Measurements from ENCODE around the gene TDRD9.
"Not testable (repeated sequence)": the region's sequence is repeated elsewhere in the genome, so short reads cannot be mapped to it uniquely, and the experiment has no call there.

Gene TDRD9

GRCh38 chr14:103928011-103928890 lies at the start of gene TDRD9:
Gene TDRD9 (plus strand): TSS chr14:103928456. CDS start chr14:103928510, 54 bp downstream.
- no peak for DNase-seq (ENCODE audit: low spot score)

DNA sequence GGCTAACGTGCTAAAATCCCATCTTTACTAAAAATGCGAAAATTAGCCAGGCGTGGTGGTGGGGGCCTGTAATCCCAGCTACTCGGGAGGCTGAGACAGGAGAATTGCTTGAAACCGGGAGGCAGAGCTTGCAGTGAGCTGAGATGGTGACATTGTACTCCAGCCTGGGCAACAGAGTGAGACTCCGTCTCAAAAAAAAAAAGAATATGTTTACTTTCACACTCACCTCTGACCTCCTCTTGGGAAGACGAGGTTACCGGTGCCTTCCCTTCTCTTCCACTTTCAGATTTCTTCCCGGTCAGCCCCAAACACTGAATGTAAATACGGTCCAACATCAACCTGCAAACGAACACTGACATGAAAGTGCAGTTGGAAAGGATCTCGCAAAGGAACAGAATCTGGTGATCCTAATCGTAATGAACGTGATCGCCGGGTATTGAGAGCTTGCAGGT lies 49.1 kb upstream of the TDRD9 start:
- DNase-seq (ENCODE audit: low spot score) = no peak

DNA sequence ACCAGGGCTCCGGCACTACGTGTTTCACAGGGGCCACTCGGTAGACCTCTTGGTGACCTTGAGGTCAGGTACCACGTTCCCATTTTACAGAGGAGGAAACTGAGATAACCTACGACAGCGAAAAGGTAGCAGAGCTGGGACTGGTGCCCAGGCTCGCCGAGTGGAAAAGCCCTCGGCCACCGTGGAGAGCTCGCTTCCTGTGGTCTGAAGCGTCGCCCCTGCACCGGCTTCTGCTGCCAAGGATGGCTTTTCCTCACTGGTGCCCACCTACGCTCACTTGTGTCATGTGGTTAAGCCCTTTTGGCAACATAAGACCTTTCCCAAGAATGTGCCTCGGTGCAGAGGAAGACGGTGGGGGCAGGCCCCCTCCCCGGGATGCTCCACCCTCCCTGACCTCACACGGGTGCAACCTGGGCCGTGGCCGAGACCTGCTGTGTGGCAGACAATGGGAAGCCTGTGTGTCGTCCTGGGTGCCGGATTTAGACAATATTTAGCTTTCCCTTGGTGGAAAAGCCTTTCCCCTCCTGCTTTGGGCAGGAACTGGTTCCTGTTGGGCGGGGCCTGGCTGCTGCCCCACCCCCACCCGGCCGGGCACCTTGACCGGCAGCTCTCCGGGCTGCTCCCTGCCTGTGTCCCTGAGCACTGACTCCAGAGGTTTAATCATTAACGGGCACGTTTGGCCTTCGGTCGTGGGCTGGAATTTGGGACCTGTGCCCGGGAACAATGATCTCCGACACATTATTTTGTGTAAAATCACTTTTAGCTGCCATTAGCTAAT lies 48.5 kb upstream of the TDRD9 start:
- DNase-seq (ENCODE audit: low spot score) = no peak

DNA sequence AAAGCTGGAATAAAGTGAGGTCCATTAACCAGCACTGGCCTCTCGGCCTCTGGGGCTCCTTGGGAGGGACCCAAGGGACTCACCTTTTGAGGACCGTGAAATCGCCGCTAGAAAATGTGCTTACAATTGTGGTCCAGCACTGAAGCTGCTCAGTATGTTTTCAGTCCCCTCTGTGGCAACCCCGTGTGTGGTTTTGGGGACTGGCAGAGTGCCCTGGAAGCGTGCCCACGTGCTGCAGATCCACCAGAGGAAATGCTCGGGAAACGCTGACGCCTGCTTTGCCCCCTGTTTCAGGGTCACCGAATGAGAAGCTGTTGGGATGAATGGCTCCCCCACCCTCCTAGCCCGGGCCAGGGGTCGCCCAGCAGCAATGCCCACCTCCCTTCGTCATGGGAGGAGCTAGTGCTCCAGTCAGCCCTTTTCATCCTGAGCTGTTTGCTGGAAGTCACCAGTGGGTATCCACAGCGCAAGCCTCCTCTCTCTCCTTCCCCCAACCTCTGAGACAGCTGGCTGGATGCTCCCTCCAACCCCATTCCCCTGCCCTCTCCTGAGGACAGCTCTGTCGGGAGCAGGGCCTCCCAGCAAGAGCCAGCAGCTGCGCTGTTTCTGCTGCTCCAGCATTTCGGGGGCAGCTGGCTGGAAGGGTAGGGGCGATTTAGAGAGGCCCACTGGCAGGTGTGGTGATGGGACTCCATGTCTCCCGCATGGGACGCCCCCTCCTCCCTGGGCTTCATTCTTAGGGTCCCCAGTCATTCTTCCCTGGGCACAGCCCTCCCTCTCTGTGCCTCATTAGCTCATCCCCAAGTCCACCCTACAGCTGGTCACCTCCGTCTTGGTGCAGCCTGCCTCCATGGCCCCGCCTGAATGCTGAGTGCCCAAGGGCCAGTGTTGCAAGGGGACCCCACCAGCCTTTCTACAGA lies 47.6 kb upstream of the TDRD9 start:
- DNase-seq (ENCODE audit: low spot score) = no peak

DNA sequence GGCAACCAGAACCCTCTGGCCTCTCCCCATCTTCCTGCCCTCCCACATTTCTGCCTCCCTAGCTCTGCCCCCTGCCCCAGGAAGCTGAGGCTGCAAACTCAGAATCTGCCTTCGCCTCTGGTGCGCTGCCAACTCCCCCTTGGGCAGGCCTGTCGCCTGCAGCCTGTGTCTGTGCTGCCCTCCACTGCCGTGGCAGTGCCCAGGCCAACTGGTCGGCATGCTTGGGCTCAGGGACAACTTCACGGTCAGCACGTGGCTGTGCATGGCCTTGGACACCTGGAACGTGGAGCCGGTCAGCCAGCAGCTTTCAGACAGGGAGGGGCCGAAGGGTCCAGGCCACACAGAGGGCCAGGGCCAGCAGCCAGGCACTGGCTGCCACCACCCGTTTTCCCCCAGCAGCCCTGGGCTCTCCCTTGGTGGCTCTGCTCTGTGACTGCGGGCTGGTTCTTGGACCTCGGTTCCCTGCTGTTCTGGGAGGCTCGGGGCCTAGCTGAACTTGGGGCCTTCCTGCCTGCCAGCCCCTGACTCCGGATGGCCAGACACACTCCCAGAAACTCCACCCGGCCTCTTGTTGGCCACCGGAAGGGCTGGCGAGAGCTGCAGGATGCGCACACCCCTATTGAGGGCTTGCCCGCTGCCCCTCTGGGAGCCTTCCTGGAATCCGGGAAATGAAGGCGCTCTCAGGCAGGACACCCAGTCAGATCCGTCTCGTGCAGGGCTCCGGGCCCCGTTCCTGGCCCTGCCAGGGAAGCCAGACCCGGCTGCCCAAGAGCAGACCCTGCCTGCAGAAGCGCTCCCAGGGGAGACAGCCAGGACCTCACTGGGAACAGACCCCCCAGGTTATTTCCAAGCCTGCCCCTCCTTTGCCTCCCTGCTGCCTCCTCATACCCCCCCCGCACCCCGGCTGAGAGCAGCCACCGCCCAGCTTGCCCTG lies 46.7 kb upstream of the TDRD9 start:
- DNase-seq (ENCODE audit: low spot score) = no peak

DNA sequence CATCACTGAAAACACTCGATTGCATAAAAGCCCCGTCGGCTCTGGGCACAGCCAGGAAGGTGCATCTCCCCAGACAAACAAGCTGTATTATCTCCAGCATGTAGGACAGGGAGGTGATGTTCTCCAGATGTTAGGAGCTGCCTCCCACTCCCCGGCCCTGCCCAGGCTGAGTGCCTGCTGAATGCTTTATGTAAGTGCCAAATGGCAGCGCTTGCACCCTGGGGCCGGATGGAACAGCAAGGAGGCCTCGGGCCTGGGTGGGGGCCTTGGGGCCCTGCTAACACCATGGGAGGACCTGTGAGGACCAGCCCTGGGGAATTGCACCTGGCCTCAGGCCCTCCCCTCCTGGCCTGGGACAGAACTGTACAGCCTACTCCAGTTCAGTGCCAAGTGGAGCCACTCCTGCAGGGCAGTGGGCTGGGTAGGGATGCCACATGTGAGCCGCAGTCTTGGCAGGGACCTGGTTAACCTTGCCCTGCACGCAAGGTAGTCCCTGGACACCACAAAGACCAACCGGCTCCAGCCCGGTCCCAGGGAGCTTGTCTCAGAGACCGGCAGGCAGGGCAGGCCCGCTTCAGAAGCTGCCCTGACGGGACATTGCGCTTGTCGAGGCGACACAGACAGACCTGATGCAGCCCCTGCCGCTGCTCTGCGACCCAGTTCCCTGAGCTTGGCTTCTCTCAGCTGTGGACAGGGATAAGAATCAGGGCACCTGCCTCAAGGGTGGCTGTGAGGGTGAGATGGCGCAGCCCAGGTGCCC lies 45.6 kb upstream of the TDRD9 start:
- no peak for DNase-seq (ENCODE audit: low spot score)

GRCh38 chr14:103883263-103883523 lies 45.1 kb upstream of the TDRD9 start:
- DNase-seq (ENCODE audit: low spot score) = no peak

DNA sequence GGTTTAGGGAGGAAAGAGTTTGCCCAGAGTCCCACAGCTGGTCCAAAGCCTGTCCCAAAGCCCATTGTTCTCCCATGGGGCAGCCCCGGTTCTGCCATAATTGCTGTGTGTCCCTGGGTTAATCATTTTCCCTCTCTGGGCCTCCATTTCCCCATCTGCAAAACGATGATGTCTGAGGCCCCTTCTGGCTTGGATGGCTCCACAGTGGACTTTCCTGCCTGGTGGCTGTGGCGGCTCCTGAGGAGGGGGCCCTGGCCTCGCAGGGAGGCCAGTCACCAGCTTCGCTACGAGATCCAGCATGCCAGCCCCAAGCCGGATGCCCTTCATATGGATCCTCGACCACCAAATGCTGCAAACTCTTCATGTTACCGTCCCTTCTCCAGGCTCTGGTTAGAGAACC lies 43.4 kb upstream of the TDRD9 start:
- DNase-seq (ENCODE audit: low spot score) = no peak

DNA sequence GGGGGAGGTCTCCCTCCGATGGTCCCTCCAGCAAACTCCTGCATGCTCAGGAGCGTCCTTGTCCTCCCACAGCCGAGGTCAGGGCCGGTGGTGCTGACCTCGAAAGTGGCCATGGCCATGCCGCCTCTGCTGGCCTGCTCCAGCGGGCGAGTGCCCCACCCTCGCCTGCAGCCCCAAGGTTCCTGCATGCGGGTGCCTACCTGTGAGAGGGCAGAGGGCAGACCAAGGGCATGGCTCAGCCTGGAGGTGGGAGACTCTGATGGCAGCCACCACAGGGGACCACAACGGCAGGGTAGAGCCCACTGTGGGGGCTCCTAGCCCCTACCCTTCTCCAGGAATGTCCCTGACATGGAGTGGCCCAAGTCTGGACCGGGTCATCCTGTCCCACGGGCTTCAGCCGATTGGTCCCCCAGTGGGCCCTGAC lies 42.7 kb upstream of the TDRD9 start:
- no peak for DNase-seq (ENCODE audit: low spot score)

- no peak for DNase-seq (ENCODE audit: low spot score)
Measured at GRCh38 chr14:103886304-103887169, 41.7 kb upstream of the TDRD9 start.

- no peak for DNase-seq (ENCODE audit: low spot score)
Measured at GRCh38 chr14:103887170-103887501, 41.1 kb upstream of the TDRD9 start.

DNA sequence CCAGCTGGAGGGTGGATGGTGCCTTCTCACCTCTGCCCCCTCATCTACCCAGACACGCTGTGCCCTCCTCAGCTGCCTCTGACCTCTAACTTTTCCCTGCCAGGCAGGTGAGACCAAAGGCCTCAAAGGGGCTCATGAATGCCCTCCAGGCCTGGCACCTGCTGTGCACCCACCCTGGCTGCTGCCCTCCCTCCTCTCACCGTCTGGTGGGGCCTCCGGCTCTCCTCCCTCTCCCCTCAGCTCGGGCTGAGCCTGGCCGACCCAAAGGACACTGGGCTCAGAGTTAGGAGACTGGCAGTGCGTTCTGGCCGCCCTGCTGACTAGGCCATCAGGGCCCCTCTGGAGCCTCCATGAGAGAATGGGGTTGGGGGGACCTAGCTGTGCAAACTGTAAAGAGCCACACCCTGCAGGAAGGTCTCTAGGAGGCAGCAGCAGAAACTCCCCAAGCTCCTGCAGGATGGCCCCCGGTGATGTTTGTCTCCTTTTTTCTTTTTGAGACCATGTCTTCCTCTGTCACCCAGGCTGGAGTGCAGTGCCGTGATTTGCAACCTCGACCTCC lies 40.6 kb upstream of the TDRD9 start:
- no peak for DNase-seq (ENCODE audit: low spot score)

DNA sequence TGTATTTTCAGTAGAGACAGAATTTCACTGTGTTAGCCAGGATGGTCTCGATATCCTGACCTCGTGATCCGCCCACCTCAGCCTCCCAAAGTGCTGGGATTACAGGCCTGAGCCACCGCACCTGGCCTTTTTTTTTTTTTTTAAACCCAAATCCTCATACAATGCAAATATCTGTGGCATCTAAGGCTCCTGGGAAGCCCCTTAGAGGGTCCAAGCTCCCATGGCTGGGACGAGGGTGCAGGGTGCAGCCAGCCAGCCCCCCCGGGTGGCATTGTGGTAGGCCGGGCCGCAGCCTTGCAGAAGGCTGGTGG lies 39.3 kb upstream of the TDRD9 start:
- DNase-seq (ENCODE audit: low spot score) = not testable (repeated sequence)

DNA sequence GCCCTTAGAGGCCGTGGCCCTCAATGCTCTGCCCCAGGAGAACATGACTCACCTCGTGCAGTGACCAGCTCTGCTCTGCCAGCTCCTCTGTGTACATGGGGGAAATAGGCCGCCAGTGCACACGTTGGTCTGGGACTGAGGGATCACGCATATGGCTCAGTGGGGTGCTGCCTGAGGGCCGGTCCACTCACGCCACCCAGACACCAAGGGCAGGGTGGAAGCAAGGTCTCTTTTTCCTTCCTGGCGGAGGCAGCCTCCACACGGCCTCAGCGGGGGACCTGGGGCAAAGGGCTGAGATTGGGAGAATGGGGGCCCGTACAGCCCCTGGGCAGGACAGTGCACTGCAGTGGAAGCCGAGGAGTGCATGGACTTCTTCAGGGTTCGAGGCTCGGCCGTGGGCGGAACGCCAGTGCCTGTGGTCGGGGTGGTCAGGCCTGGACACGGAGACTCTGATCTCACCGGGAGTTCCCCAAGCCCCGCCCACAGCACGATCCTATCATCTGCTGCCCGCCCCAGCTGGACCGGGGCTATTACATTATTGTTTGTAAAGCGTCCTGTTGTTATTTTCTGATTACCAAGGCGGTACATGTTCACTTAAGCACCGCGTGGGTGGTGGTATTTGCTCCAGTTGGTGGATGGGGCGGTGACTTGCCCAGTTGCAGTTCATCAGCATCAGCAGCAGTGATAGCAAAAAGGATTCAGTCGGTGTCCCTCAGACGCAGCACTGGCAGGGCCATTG lies 38.8 kb upstream of the TDRD9 start:
- DNase-seq (ENCODE audit: low spot score) = no peak

DNA sequence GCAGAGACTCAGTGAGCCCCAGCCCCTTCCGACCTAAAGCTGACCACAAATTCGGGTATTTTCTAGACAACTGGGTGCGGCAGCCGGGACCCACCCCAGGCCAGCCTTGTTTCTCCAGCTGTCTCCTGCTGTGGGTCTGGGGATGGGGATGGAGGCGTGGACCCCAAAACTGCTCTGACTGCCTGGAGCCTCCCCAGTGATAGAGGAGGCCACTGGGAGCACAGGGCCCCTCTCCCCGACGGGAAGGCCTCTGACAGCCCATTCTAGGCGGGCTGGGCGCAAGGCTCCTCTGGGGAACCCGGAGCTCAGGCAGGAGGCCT lies 38.2 kb upstream of the TDRD9 start:
- no peak for DNase-seq (ENCODE audit: low spot score)

DNA sequence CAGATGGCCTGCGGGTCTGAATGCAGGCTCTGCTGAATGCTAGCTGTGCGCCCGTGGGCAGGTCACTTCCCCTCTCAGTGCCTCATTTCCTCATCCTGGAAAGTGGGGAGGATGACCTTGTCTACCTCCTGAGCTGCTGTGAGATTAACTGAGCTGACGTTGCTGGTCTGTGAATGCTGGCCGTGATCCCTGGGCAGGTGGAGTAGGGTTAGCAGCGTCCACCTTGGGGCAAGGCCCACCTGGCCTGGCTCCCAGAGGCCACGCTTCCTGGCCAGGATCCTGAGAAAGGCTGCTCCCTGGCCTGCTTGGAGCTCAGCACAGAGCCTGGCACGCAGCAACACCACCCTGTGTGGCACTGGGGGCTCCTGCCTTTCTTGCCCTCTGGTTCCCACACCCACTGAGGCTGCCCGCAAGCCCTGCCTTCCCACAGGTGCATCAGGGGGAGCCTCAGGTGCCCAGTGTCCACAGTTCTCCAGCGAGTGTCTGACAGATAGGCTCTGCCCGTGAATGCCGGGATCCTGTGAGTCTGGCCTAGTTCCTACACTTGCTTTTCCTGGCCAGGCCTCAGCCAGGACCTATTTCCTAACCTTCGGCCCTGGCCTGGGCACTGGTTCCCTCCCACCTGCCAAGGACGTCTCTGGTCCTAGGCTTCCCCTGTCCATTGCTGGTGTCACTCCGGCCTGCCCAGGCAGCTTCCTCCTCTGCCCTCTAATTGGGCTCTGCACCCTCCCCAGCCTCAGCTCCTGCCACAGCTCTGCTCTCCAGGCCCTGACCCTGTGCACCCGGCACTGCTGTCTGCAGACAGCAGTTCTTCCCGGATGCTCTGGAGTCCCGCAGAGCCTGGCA lies 37.2 kb upstream of the TDRD9 start:
- no peak for DNase-seq (ENCODE audit: low spot score)

DNA sequence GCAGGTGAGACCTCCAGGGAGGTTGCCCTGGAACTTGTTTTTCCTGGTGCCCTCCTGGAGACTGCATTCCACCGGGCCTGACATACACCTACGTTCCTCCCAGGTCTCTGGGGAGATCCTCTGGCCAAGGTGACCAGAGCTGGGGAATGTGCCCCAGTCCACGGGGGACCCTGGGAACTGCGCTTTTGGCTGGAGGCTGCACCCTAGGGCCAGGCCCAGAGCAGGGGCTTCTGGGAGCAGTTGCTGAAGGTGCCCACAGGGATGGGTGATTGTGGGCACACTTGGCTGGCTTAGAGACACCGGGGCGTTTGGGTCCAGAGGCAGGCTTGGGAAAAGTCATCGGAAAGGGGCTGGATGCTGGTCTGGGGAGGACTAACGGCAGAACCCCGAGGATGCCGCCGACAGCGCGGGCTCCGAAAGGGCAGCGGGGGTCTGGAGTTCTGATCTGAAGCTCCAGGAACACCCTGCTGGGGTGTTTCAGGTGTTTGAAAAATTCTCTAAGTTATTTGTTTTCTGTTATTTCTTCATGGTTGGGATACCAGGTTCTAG lies 36.5 kb upstream of the TDRD9 start:
- no peak for DNase-seq (ENCODE audit: low spot score)

DNA sequence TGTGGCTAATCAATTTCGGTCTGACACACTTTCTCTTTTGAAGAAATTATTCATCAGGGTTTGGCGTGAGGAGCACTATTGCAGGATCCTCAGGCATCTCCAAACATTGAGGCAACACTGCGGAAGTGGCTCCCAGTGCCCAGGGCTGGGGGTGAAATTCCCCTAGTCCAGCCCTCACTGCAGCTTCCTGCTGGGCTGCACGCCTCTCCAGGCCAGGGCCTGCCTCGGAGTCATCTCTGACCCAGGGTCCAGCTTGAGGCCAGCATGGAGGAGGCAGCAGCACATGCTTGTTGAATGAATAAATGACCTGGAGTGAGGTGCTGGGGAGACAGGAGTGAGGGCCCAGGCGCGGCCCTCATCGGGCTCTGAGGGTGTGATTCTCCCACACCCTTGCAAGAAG lies 36.0 kb upstream of the TDRD9 start:
- no peak for DNase-seq (ENCODE audit: low spot score)

Measured in left forelimb (tissue), 1 donor.